Gastrocnemius medialis (tissue), 4 donors: ENCODE measurements around the gene SPOCD1. TPM values are rescaled to one million over a fixed set of nuclear protein-coding genes. Genes with fewer than 3 reads are reported as not detected.

Experiments
- ATAC-seq, 2 donors: fragments of 150-250 bp; one replicate each; pipeline ENCODE4 v1.9.1; 2016
- DNase-seq, 2 donors: peaks; one replicate each; pipeline ENCODE4 v3.0.0-alpha.2; 2019
- H3K27ac ChIP-seq, 4 donors: fragments of 200-600 bp; sonication (generic); 1 replicate in 1 of 4; 2 replicates in 3 of 4; pipeline ENCODE4 v1.5.1; 2016 to 2018; ENCODE audit warnings: mild to moderate bottlenecking in 2 of 4, moderate library complexity in 1 of 4
- H3K27me3 ChIP-seq, 3 donors: fragments of 200-600 bp; sonication (generic) in 2 of 3; 1 replicate in 1 of 3; 2 replicates in 2 of 3; pipeline versions ENCODE4 v1.5.1 to v1.6.0; 2016 to 2019; ENCODE audit warnings: mild to moderate bottlenecking in 1 of 3, moderate library complexity in 1 of 3
- H3K36me3 ChIP-seq, 2 donors: fragments of 200-600 bp; sonication (generic) in 1 of 2; one replicate each; pipeline ENCODE4 v1.5.1; 2017 to 2018
- H3K4me1 ChIP-seq, 2 donors: fragments of 200-600 bp; sonication (generic) in 1 of 2; one replicate each; pipeline ENCODE4 v1.5.1; 2016 to 2017; ENCODE audit warnings: mild to moderate bottlenecking in 2 of 2
- H3K4me3 ChIP-seq, 4 donors: fragments of 200-600 bp; sonication (generic) in 3 of 4; 1 replicate in 1 of 4; 2 replicates in 3 of 4; pipeline ENCODE4 v1.5.1; 2016 to 2019; ENCODE audit warnings: mild to moderate bottlenecking in 2 of 4
- H3K9me3 ChIP-seq, 3 donors: fragments of 200-600 bp; sonication (generic) in 2 of 3; 1 replicate in 1 of 3; 2 replicates in 2 of 3; pipeline ENCODE4 v1.5.1; 2016 to 2019
- POLR2A ChIP-seq, 2 donors: fragments of 450-650 bp; IDR thresholded peaks; one replicate each; pipeline ENCODE4 v1.6.1; 2017; ENCODE audit warnings: antibody characterized with exemption in 2 of 2, mild to moderate bottlenecking in 2 of 2, moderate library complexity in 2 of 2
- in situ Hi-C, 4 donors: fragments of 200-750 bp; cut with MboI; loops; one replicate each; pipeline versions ENCODE4 v1.15.0 to v1.8.0; 2017; ENCODE audit warnings: low sequenced_read_pairs in 4 of 4
- intact Hi-C: fragments of 100-400 bp; cut with DNase I; formaldehyde crosslinking; loops from one replicate; pipeline ENCODE4 v1.15.1; 2023; ENCODE audit warnings: low total_unique reads
- microRNA-seq, 2 donors: library from miRNA; unstranded; fragments of <30 nt; microRNA quantifications; one replicate each; pipeline ENCODE4, GENCODE V29; 2016; ENCODE audit warnings: borderline replicate concordance in 2 of 2
- total RNA-seq, 4 donors: library from RNA; depleted of rRNA; stranded (reverse); fragments of >200 nt; gene quantifications; one replicate each; pipeline versions ENCODE4 v1.1.0 to v1.2.3, GENCODE V29; 2016
- TF ChIP-seq, protein P1 (sequence below), 5 experiments: fragments of 450-650 bp in 3 of 5; fragments of 200-600 bp in 2 of 5; sonication (generic) in 2 of 5; IDR thresholded peaks in 4 of 5; conservative IDR thresholded peaks in 1 of 5; 1 replicate in 4 of 5; 2 replicates in 1 of 5; pipeline ENCODE4 v1.5.1; 2016 to 2019; ENCODE audit warnings: antibody characterized with exemption in 5 of 5, mild to moderate bottlenecking in 3 of 5, moderate library complexity in 3 of 5

The SPOCD1 gene
- total RNA-seq, 4 donors from 2014 or later, result not detected

DNA sequence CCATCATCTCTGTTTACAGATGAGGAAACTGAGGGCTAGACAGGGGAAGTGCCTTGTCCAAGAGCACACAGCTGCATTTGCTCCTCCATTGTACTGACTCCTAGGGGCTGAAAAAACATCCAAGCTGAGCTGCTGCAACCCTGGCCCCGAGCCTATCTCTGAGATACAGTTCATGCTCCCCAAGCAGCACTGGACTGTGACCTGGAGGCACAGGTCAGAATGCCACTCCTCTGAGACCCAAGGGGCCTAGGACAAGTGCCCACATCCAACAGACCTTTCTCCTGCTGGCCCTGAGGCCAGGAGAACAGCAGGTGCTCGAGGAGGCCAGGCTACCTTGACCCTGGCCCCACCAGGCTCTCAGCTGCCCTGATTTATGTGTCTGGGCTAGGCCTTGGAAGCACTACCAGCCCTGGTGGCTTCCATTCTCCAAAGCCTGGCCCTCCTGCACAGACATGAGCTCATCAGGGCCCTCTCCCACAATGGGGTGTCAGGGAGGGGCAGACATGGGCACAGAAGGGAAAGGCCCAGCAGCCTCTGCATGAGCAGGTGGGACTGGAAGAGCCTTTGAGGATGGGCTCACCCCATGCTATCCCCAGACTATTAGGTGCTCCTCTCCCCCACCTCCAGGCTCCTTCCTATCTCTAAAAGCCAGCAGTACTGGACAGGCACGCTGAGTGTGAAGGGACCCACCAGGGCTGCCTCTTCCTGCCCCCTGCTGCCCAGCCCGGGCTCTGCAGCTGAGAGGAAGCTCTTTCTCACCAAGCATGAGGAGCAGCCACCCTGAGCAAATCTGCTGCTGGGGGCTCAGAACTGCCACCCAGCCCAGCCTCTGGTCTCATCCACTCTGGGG lies 70.5 kb downstream of the SPOCD1 start:
- Histone ChIP-seq H3K9me3 (no peaks in the 10 kb centered on the region), H3K4me3 (no peak overlapping the region), H3K27ac (no peak overlapping the region), H3K4me1 (peaks cover 0 to 1% of the 10 kb centered on the region in 2 donors), H3K27me3 (no peaks in the 10 kb centered on the region), H3K36me3 (no peaks in the 10 kb centered on the region)
- peak; percentile 30 to 46 for ATAC-seq
- peak in 1 of 2 donors; percentile 29 for DNase-seq
- no peak for TF ChIP-seq POLR2A (IDR thresholded peaks at IDR 0.05)
- TF ChIP-seq, protein P1, sequence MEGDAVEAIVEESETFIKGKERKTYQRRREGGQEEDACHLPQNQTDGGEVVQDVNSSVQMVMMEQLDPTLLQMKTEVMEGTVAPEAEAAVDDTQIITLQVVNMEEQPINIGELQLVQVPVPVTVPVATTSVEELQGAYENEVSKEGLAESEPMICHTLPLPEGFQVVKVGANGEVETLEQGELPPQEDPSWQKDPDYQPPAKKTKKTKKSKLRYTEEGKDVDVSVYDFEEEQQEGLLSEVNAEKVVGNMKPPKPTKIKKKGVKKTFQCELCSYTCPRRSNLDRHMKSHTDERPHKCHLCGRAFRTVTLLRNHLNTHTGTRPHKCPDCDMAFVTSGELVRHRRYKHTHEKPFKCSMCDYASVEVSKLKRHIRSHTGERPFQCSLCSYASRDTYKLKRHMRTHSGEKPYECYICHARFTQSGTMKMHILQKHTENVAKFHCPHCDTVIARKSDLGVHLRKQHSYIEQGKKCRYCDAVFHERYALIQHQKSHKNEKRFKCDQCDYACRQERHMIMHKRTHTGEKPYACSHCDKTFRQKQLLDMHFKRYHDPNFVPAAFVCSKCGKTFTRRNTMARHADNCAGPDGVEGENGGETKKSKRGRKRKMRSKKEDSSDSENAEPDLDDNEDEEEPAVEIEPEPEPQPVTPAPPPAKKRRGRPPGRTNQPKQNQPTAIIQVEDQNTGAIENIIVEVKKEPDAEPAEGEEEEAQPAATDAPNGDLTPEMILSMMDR (IDR thresholded peaks at IDR 0.05 in 4 of 5, conservative IDR thresholded peaks at IDR 0.05 in 1 of 5), result peak in 4 of 5 experiments; percentile 53 to 72 (median 62)
- intact Hi-C loops (loop anchor here (1.0 kb wide), 1 partner anchor 81 kb away; no protein-coding TSS in a partner anchor), in situ Hi-C loops (no loop called here)

DNA sequence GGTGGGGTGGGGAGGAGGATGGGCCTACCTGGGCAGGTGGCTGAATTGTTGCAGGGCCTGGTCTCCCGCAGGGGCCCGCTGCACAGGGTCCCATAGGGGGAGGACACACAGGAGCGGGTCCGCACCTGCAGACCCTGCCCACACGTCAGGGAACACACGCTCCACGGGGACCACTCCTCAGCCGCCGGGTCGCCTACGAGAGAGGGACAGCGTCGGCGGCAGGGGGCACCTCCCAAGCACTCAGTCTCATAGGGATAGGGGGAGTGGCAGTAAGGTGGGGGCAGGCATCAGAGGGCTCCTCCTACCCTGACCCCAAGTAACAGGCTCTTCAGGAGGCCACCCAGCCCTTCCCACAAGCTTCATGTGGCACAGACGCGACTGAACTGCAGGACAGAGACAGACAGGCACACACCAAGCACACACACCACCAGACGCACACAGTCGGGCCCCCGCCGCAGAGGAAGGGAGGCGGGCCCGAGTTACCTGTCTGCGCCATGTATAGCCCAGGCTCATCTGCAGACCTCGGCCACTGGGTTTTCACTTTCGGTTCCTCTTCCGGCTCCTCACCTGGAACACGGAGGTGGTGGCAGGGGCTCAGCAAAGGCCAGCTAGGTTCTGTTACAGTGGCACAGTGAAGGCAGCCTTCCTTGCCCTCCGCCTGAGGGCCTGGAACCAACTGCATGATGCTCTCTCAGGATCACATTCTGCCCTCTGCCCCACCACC lies 71.5 kb downstream of the SPOCD1 start:
- no peaks in the 10 kb centered on the region for H3K27me3 ChIP-seq
- no peaks in the 10 kb centered on the region for H3K9me3 ChIP-seq
- ATAC-seq, result no peak
- no peak overlapping the region for H3K4me3 ChIP-seq
- DNase-seq, result no peak
- intact Hi-C loops (no loop called here), in situ Hi-C loops (no loop called here)
- no peak overlapping the region for H3K27ac ChIP-seq
- no peaks in the 10 kb centered on the region for H3K36me3 ChIP-seq
- TF ChIP-seq, protein P1 (IDR thresholded peaks at IDR 0.05 in 4 of 5, conservative IDR thresholded peaks at IDR 0.05 in 1 of 5), result no peak
- TF ChIP-seq POLR2A (IDR thresholded peaks at IDR 0.05), result no peak
- no peaks in the 10 kb centered on the region for H3K4me1 ChIP-seq

DNA sequence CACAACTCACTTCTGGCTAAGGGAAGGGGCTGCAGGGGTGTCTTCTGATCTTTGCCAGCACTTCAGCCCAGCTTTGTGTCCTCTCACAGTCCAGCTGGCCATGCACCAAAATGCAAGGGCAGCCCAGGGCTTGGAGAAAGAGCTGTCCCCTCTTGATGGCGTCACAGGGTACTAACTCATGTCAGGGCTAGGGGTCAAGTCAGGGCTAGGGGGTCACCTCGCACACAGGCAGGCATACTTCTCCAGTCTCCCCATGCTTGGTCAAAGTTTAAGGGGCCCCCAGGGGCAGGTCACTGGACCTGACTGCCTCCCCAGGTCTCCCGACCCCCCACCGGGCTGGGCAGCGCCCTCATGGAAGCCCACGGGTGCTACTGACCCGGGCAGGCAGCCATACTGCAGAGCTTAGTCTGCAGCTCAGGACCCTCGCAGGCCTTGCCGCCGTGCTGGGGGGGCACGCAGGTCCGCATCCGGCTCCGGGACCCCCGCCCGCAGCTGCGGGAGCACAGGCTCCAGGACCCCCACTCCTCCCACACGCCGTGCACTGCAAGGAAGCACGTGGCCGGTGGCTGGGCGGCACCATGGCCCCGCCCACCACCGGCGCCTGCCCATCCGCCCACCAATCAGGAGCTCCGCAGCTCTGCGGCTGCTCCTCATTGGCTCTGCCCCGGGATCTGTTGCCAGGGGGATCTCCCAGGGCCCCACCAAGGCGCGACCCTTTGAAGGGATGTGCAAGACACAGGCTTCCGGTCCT lies 73.2 kb downstream of the SPOCD1 start:
- ATAC-seq (no peak), DNase-seq (no peak)
- in situ Hi-C loops (no loop called here), intact Hi-C loops (no loop called here)
- Histone ChIP-seq H3K27me3 (no peaks in the 10 kb centered on the region), H3K4me3 (no peak overlapping the region), H3K4me1 (no peaks in the 10 kb centered on the region), H3K36me3 (no peaks in the 10 kb centered on the region), H3K27ac (no peak overlapping the region), H3K9me3 (no peaks in the 10 kb centered on the region)
- TF ChIP-seq, protein P1 (IDR thresholded peaks at IDR 0.05 in 4 of 5, conservative IDR thresholded peaks at IDR 0.05 in 1 of 5), result no peak
- TF ChIP-seq POLR2A (IDR thresholded peaks at IDR 0.05), result no peak

Small RNA genes lying within 50 kb of the gene (microRNA-seq; reads per million reads assigned to microRNA genes)
- gene MIR4254, result 0 reads per million in 2 donors

Other genes with a start within 250 kb of the SPOCD1 start
- 100 to 1,000 TPM in 2 of 4 donors, 10 to 100 TPM in 2; 50.3 to 120 (median 105) TPM for gene TINAGL1, start 239.5 kb downstream of the SPOCD1 start, total RNA-seq
- under 1 TPM in 1 of 4 donors, not detected in 3; 0.59 TPM for gene HCRTR1, start 198.3 kb downstream of the SPOCD1 start, total RNA-seq
- 10 to 100 TPM; 29.5 to 53.1 (median 42.7) TPM for gene PEF1, start 171.1 kb downstream of the SPOCD1 start, total RNA-seq
- 10 to 100 TPM in 1 of 4 donors, 1 to 10 TPM in 3; 4.3 to 11.4 (median 5.3) TPM for gene COL16A1, start 112.0 kb downstream of the SPOCD1 start, total RNA-seq
- 1 to 10 TPM in 3 of 4 donors, not detected in 1; 1.1 to 2.2 (median 1.7) TPM for gene ADGRB2, start 51.7 kb downstream of the SPOCD1 start, total RNA-seq
- 100 to 1,000 TPM; 294 to 522 (median 353) TPM for gene PTP4A2, start 122.3 kb upstream of the SPOCD1 start, total RNA-seq
- 10 to 100 TPM; 19.9 to 50.3 (median 34.6) TPM for gene KHDRBS1, start 197.8 kb upstream of the SPOCD1 start, total RNA-seq